GM19328 (cell line): ENCODE measurements around the gene PKD1.

ENCODE experiments used
- ATAC-seq: cut with Tn5 transposase; IDR thresholded peaks from one replicate; pipeline ENCODE4 v1.9.1; 2021; ENCODE audit warnings: mild to moderate bottlenecking, moderate library complexity; ENCODE audit not compliant: unreplicated experiment

Gene PKD1

GRCh38 chr16:2170587-2171435, 35.1 kb upstream of the PKD1 start:
- ATAC-seq, result no peak

- ATAC-seq, result no peak
Measured at GRCh38 chr16:2170080-2170479, 34.4 kb upstream of the PKD1 start.

DNA sequence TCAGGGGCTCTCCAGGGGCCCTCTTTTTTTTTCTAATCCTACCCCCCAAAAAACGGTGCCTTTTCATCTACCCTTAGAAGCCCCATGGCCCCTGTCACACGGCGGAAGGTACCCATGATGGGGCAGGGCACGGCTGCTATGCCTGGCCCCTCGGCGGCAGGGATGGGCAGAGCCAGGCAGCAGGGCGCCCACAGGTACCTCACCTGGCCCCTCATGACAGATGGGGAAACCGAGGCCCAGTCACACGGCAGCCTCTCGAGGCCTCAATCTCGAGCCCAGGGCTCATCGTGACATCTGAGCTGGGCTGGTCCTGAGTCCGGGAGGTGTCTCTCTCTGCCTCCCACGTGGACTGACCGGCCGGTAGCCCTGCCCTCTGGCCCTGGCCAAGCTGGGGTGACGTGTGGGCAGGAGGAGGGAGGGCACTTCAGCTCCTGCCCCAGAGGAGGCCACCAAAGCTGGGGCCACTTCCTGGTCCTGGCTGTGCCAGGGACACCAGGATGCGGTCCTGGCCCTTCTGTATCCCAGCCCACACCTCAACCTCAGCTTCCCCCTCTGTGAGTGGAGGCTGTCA, 31.5 kb upstream of the PKD1 start:
- no peak for ATAC-seq

GRCh38 chr16:2166263-2167067, 30.8 kb upstream of the PKD1 start:
- no peak for ATAC-seq

- ATAC-seq, result no peak
Measured at GRCh38 chr16:2165861-2166260, 30.2 kb upstream of the PKD1 start.

- no peak for ATAC-seq
Measured at GRCh38 chr16:2163211-2163881, 27.6 kb upstream of the PKD1 start.

GRCh38 chr16:2162676-2163118, 27.0 kb upstream of the PKD1 start:
- no peak for ATAC-seq

- ATAC-seq, result no peak
Measured at GRCh38 chr16:2161911-2162310, 26.2 kb upstream of the PKD1 start.

GRCh38 chr16:2160915-2161551, 25.3 kb upstream of the PKD1 start:
- ATAC-seq, result no peak

DNA sequence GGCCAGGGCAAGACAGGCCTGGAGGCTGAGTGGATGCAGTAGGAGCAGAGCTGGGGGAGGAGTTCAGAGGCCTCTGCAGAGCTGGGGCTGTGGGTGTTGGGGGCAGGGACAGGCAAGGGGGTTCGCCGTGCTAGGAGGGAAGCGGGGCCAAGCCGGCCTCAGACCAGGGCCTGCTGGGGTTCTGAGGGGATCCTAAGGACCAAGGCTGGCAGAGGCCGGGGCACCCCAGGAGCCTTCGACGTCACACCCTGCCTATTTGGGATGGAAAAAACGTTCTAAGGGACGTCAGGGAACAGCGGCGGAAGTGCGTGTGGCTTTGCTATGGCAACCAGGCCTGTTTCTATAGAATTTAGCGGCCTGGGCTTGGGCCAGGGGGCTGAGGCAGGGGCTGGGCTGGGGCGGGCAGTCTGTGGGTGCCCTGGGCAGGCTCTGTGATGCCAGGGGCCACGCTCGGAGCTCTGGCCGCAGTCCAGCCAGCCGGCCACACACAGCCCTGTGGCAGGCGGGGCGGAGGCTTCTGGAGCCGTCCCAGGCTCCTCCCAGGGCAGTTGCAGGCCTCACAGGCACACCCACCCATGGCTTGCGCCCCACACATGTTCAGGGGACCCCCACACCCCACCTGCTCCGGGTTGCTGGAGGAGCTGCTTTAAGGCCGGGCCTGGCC, 23.6 kb upstream of the PKD1 start:
- ATAC-seq, result no peak

DNA sequence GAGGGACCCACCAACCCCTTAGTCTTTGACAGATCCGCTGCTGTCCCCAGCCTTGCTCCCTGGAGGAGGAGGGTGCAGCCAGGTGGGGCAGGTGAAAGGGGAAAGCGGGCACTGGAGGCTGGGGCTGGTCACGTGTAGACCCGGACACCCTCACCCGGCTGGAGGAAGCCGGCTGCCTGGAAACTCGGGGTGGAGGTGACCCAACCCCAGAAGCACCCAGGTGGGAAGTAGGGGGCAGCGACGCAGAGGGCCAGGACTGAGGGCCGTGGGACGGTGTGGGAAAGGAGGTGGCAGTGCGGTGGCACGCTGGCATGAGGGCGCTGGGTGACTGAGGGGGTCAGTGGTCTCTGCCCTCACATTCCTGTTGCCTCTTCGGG, 22.6 kb upstream of the PKD1 start:
- no peak for ATAC-seq

GRCh38 chr16:2157480-2158261, 22.0 kb upstream of the PKD1 start:
- ATAC-seq, result no peak

DNA sequence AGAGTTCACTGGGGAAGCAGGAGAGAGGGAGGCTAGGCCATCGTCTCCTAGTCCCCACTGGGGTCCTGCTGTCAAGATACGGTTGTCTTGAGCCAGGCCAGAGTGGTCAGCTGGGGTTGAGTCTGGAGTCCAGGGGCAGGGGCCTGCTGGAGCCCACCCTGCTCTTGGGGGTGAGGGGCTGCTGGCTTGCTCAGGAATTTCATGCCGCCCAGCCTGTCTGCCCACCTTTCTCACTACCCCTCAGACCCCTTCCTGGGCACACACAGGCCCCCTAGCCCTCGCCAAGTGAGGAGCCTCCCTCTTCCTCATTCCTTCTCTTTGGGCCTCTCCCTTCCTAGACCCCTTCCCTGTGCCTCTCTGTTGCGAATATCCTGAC, 21.1 kb upstream of the PKD1 start:
- ATAC-seq, result no peak

DNA sequence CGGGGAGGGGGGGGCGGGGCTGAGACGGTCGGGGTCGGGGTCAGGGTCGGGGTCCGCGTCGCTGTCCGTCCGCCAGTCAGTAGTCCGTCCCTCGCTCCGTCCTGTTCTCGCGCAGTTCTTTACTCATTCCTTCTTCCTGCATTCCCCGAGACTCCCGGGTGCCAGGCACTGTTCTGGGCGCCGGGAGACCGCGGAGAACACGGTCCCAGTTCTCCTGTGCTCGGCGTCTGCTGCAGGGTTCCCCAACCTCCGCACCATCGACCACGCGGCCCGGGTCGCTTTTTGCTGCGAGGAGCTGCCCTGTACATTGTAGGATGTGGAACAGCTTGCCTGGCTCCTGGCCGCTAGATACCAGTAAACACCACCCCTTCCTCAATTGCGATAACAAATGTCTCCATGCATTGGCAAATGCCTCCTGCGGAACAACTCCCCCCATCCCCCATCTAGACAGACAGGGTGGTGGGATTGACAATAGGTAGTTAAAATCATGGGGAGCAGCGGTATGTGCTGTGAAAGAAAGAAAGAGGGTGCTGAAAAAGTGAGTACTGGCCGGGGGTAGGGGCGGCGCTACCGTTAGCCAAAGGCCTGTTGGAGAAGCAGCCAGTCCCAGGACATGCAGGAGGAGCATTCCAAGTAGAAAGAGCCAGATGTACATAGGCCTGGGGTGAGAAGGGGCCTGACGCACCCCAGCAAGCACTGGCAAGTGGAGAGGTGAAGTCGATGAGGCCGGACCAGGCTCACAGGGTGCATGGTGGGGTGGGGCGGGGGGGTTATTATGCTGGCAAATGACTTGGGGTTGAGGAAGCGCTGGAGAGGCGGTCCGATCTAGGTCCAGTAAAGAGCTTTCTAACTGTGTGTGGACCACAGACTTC, 20.5 kb upstream of the PKD1 start:
- ATAC-seq, result no peak

DNA sequence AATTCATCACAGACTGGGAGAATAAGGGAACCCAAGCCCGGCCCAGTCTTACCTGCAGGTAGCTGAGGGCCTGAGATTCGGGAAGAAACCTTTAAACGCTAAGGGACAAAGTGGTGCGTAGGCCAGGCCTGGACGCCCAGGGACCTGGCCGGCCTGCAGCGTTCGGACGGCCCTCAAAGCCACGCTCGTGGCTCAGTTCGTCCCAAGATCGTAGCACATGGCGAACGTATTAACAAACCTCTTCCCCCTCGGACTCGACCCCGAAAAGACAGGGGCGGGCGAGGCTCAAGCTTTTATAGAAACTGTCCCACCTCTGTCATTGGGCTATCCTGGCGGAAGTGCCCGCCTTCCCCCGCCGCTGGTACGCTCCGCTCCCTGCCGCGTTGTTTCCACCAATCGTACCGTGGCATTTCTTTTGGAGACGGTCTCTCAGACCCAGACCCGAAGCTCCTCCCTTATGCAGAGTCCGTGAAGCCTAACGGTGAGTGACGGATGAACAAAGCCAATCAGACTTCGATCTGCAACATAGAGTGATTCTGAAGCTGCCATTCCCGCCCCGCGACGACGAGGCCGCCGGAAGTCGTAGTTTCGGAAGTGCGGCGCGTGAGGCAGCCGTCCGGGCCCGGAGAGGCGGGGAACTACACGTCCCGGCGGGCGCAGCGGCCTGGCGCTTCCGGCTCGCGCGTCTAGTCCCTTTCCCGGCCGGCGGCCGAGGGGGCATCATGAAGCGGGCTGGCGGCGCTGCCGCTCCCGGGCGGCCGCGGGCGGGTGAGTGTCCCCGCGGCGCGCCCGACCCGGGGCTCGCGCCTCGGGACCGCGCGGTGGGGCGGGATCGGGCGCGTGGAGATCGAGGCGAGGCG, 19.6 kb upstream of the PKD1 start, which contains the start of gene TRAF7:
Gene TRAF7 (plus strand): TSS at position 692 of the 860 bp plus-strand sequence. CDS start 8,139 bp downstream, outside the sequence.
- ATAC-seq, result peak; percentile 82

GRCh38 chr16:2154533-2155090, 18.9 kb upstream of the PKD1 start:
- no peak for ATAC-seq
